IMR-90 (cell line): ENCODE measurements around the gene HCCS. TPM values are rescaled to one million over a fixed set of nuclear protein-coding genes. Genes with fewer than 3 reads are reported as not detected.

Experiments
- ATAC-seq: fragments of 200-7000 bp; cut with Tn5 transposase; 2 replicates; pipeline ENCODE4 v1.9.1; 2020; ENCODE audit warnings: low read depth, mild to moderate bottlenecking, moderate library complexity
- BruUV-seq: library from RNA; stranded (reverse); fragments of 400-500 nt; replicated peaks from 2 replicates; lab custom pipeline; 2021; lab: Mats Ljungman, UMichigan
- CTCF ChIA-PET: fragments of 300-600 bp; formaldehyde crosslinking; extraction: SDS; loops from one replicate; lab custom pipeline; 2021; ENCODE audit warnings: antibody characterized with exemption; lab: Yijun Ruan, JAX
- POLR2A ChIA-PET: fragments of 300-600 bp; sonication (Branson Sonifier 250); formaldehyde crosslinking; loops from one replicate; lab custom pipeline; 2022; ENCODE audit warnings: antibody characterized with exemption; ENCODE audit not compliant: unreplicated experiment; lab: Charles Lee
- DNase-seq: peaks from one replicate; pipeline ENCODE4 v3.0.0; 2013
- H2AFZ ChIP-seq: replicated peaks from 2 replicates; pipeline ENCODE3; 2013; ENCODE audit warnings: low read length, mild to moderate bottlenecking; ENCODE audit not compliant: poor library complexity
- H2AK5ac ChIP-seq: 2 replicates; pipeline ENCODE4 v1.6.1; 2013; ENCODE audit warnings: low read depth, low read length, inconsistent platforms
- H2AK9ac ChIP-seq: replicated peaks from 2 replicates; pipeline ENCODE3; 2013; ENCODE audit warnings: mild to moderate bottlenecking, low read depth, low read length, moderate library complexity; ENCODE audit not compliant: poor library complexity
- H2BK120ac ChIP-seq: 2 replicates; pipeline ENCODE4 v1.6.1; 2013; ENCODE audit warnings: low read depth, low read length, inconsistent platforms
- H2BK15ac ChIP-seq: 3 replicates; pipeline ENCODE4 v1.6.1; 2013; ENCODE audit warnings: low read depth, low read length, inconsistent platforms
- H2BK20ac ChIP-seq: 2 replicates; pipeline ENCODE4 v1.6.1; 2013; ENCODE audit warnings: low read depth, mild to moderate bottlenecking, inconsistent platforms, low read length, moderate library complexity
- H2BK5ac ChIP-seq: 2 replicates; pipeline ENCODE4 v1.6.1; 2013; ENCODE audit warnings: mild to moderate bottlenecking, low read depth, low read length, inconsistent platforms; ENCODE audit not compliant: poor library complexity, severe bottlenecking
- H3K14ac ChIP-seq: replicated peaks from 2 replicates; pipeline ENCODE4 v1.6.1; 2013; ENCODE audit warnings: low read depth, low read length, inconsistent platforms
- H3K18ac ChIP-seq: 2 replicates; pipeline ENCODE4 v1.6.1; 2013; ENCODE audit warnings: low read depth, low read length, control low read depth
- H3K23ac ChIP-seq: 2 replicates; pipeline ENCODE4 v1.6.1; 2013; ENCODE audit warnings: low read depth, low read length, inconsistent platforms
- H3K27ac ChIP-seq: 2 replicates; pipeline ENCODE4 v1.5.1; 2013; ENCODE audit warnings: mild to moderate bottlenecking, control low read depth, low read length; ENCODE audit not compliant: insufficient read depth
- H3K27me3 ChIP-seq: 2 replicates; pipeline ENCODE4 v1.6.1; 2013; ENCODE audit warnings: low read length; ENCODE audit not compliant: control insufficient read depth, insufficient read depth
- H3K36me3 ChIP-seq: 2 replicates; pipeline ENCODE4 v1.6.1; 2013; ENCODE audit warnings: low read length, mixed read lengths; ENCODE audit not compliant: control insufficient read depth, insufficient read depth
- H3K4ac ChIP-seq: 2 replicates; pipeline ENCODE4 v1.6.1; 2013; ENCODE audit warnings: low read depth, low read length, inconsistent platforms
- H3K4me1 ChIP-seq: 2 replicates; pipeline ENCODE4 v1.6.1; 2013; ENCODE audit warnings: low read length, mixed read lengths; ENCODE audit not compliant: control insufficient read depth, insufficient read depth
- H3K4me2 ChIP-seq: 2 replicates; pipeline ENCODE4 v1.6.1; 2013; ENCODE audit warnings: low read depth, mild to moderate bottlenecking, control low read depth, low read length, moderate library complexity
- H3K4me3 ChIP-seq: 2 replicates; pipeline ENCODE4 v1.5.1; 2013; ENCODE audit warnings: low read depth, mild to moderate bottlenecking, control low read depth, low read length, moderate library complexity; ENCODE audit not compliant: insufficient read depth
- H3K56ac ChIP-seq: 2 replicates; pipeline ENCODE4 v1.6.1; 2013; ENCODE audit warnings: low read length, inconsistent platforms; ENCODE audit not compliant: insufficient read depth; ENCODE audit errors: extremely low read depth
- H3K79me1 ChIP-seq, 2 experiments: 2 replicates each; pipeline ENCODE4 v1.6.1; 2013; ENCODE audit warnings: low read length in 2 of 2, inconsistent platforms in 1 of 2, low read depth in 1 of 2
- H3K9ac ChIP-seq: 2 replicates; pipeline ENCODE4 v1.6.1; 2013; ENCODE audit warnings: low read depth, low read length, control low read depth
- H3K9me1 ChIP-seq: 2 replicates; pipeline ENCODE4 v1.6.1; 2013; ENCODE audit warnings: low read length, inconsistent platforms; ENCODE audit not compliant: insufficient read depth
- H3K9me3 ChIP-seq: 2 replicates; pipeline ENCODE4 v1.6.1; 2013; ENCODE audit warnings: low read length; ENCODE audit not compliant: control insufficient read depth, insufficient read depth
- H4K20me1 ChIP-seq: 2 replicates; pipeline ENCODE4 v1.6.1; 2013; ENCODE audit warnings: low read length, inconsistent platforms; ENCODE audit not compliant: insufficient read depth
- H4K5ac ChIP-seq: 2 replicates; pipeline ENCODE4 v1.6.1; 2013; ENCODE audit warnings: mild to moderate bottlenecking, low read depth, low read length, control low read depth
- H4K8ac ChIP-seq, 2 experiments: 2 replicates each; pipeline ENCODE4 v1.6.1; 2013; ENCODE audit warnings: low read depth in 2 of 2, low read length in 2 of 2, control low read depth in 1 of 2, inconsistent platforms in 1 of 2
- H4K91ac ChIP-seq: 2 replicates; pipeline ENCODE4 v1.6.1; 2013; ENCODE audit warnings: low read depth, low read length, inconsistent platforms; ENCODE audit not compliant: insufficient read depth
- CEBPB ChIP-seq: IDR thresholded peaks from 2 replicates; pipeline ENCODE4 v1.6.1; 2012; ENCODE audit warnings: low read depth, low read length, improper control_type of control experiment
- MAFK ChIP-seq: IDR thresholded peaks from 2 replicates; pipeline ENCODE4 v1.6.1; 2012; ENCODE audit warnings: low read depth, low read length, improper control_type of control experiment
- WGBS, 2 experiments: methylation state at CpG; one replicate each; pipeline versions ENCODE4 v1.1.5 to v1.1.7; 2013; ENCODE audit warnings: missing lambda C conversion rate in 2 of 2; ENCODE audit not compliant: insufficient read length in 1 of 2; ENCODE audit errors: extremely low coverage in 2 of 2; 5-methylcytosine and 5-hydroxymethylcytosine counted together
- dilution Hi-C: fragments of 300-500 bp; cut with HindIII; formaldehyde crosslinking; loops from one replicate; pipeline ENCODE4 v1.14.3; 2018; ENCODE audit warnings: low sequenced_read_pairs; ENCODE audit not compliant: unreplicated experiment
- in situ Hi-C: fragments of 300-500 bp; cut with MboI; formaldehyde crosslinking; loops from 3 replicates; pipeline ENCODE4 v1.14.3; 2019; ENCODE audit warnings: low sequenced_read_pairs, inconsistent platforms, mixed read lengths
- intact Hi-C: fragments of 100-400 bp; cut with micrococcal nuclease; formaldehyde crosslinking; loops from 2 replicates; pipeline ENCODE4 v1.10.0; 2022
- polyA plus RNA-seq, 3 experiments: library from polyadenylated mRNA; depleted of rRNA; stranded (reverse); fragments of >200 nt; gene quantifications; 2 replicates each; pipeline ENCODE4 v1.2.3, GENCODE V29; 2012; ENCODE audit warnings: low replicate concordance in 1 of 3
- total RNA-seq: library from RNA; depleted of rRNA; stranded (reverse); fragments of >200 nt; gene quantifications from 2 replicates; pipeline ENCODE4 v1.2.3, GENCODE V29; 2012

The HCCS gene
- total and polyA plus RNA-seq, 2 of the 4 experiments (the other 2 are of a cell fraction), result 24.0 to 28.6 TPM

- H3K36me3 ChIP-seq, result no peaks in the 10 kb centered on the region
- 0 out of 2 replicates have a peak, but pooled peaks have one; percentile 7 for TF ChIP-seq CEBPB
- TF ChIP-seq MAFK, result no peak
- no TSS peak for BruUV-seq
- CTCF ChIA-PET, result no interaction called here
- dilution Hi-C loops, result no loop called here
- ATAC-seq (no peak), DNase-seq (no peak)
- H4K20me1 ChIP-seq, result no peaks in the 10 kb centered on the region
- H3K4ac ChIP-seq, result no peak overlapping the region
- H3K79me1 ChIP-seq, result peaks cover 13 to 15% of the 10 kb centered on the region in 2 experiments; a peak in 3 of 4 replicates
- no peaks in the 10 kb centered on the region for H3K9me1 ChIP-seq
- WGBS, 2 experiments, result 84 to 100% methylated on average over 2 to 3 of the region's 4 CpGs
- no peak overlapping the region for H2BK120ac ChIP-seq
- intact Hi-C loops, result no loop called here
- no peak overlapping the region for H3K56ac ChIP-seq
- H3K14ac ChIP-seq, result no peak overlapping the region
- no peak overlapping the region for H2BK15ac ChIP-seq
- in situ Hi-C loops, result no loop called here
- H3K9me3 ChIP-seq, result no peaks in the 10 kb centered on the region
- H4K5ac ChIP-seq, result no peak overlapping the region
- POLR2A ChIA-PET, result no interaction called here
- no peak overlapping the region for H2BK20ac ChIP-seq
- H4K8ac ChIP-seq, result no peak overlapping the region
- no peak overlapping the region for H4K91ac ChIP-seq
- no peak overlapping the region for H3K4me2 ChIP-seq
- no peak overlapping the region for H2AK5ac ChIP-seq
- H2BK5ac ChIP-seq, result no peak overlapping the region
- no peaks in the 10 kb centered on the region for H3K27me3 ChIP-seq
- H3K4me3 ChIP-seq, result no peak overlapping the region
- H3K23ac ChIP-seq, result no peak overlapping the region
- H3K9ac ChIP-seq, result no peak overlapping the region
- no peak overlapping the region for H2AK9ac ChIP-seq
- H3K4me1 ChIP-seq, result no peaks in the 10 kb centered on the region; the same call in 1 of the 2 replicates
- no peak overlapping the region for H3K18ac ChIP-seq
- no peak overlapping the region for H3K27ac ChIP-seq
- H2AFZ ChIP-seq, result no peak overlapping the region
Measured at GRCh38 chrX:11108253-11108941, 2.7 kb upstream of the HCCS start.
